Mesodermal cell (in vitro differentiated cells): ENCODE data around the gene HIVEP1.

Experiments used
- H3K27ac ChIP-seq: 2 replicates; pipeline ENCODE4 v1.7.0; 2013; ENCODE audit warnings: mild to moderate bottlenecking, low read depth, low read length, moderate library complexity; ENCODE audit not compliant: severe bottlenecking
- H3K36me3 ChIP-seq: 2 replicates; pipeline ENCODE4 v1.7.1; 2013; ENCODE audit warnings: mild to moderate bottlenecking, low read length, moderate library complexity; ENCODE audit not compliant: control insufficient read depth, insufficient read depth
- H3K4me1 ChIP-seq: one replicate; pipeline ENCODE4 v1.7.1; 2013; ENCODE audit warnings: mild to moderate bottlenecking, low read length; ENCODE audit not compliant: insufficient read depth, control insufficient read depth, poor library complexity, severe bottlenecking
- H3K4me3 ChIP-seq: 2 replicates; pipeline ENCODE4 v1.7.0; 2013; ENCODE audit warnings: low read length, control low read depth, mild to moderate bottlenecking; ENCODE audit not compliant: insufficient read depth, poor library complexity, severe bottlenecking; ENCODE audit errors: extremely low read depth
- H3K9me3 ChIP-seq: 2 replicates; pipeline ENCODE4 v1.7.1; 2013; ENCODE audit warnings: mild to moderate bottlenecking, low read length, moderate library complexity; ENCODE audit not compliant: control insufficient read depth
- WGBS, 2 experiments: methylation state at CpG; one replicate each; pipeline ENCODE4 v1.1.5; 2013; ENCODE audit warnings: missing lambda C conversion rate in 2 of 2; ENCODE audit not compliant: insufficient coverage in 2 of 2; 5-methylcytosine and 5-hydroxymethylcytosine counted together

Gene HIVEP1

GRCh38 chr6:11992086-11992485 lies 20.0 kb upstream of the HIVEP1 start:
- Histone ChIP-seq H3K36me3 (no peaks in the 10 kb centered on the region), H3K27ac (no peak overlapping the region), H3K9me3 (no peaks in the 10 kb centered on the region), H3K4me1 (no peaks in the 10 kb centered on the region), H3K4me3 (no peak overlapping the region)
- 79 to 100% methylated on average over 1 to 2 of the region's 2 CpGs for WGBS, 2 experiments

GRCh38 chr6:11994875-11995461 lies 17.1 kb upstream of the HIVEP1 start:
- no peak overlapping the region for H3K27ac ChIP-seq
- H3K4me3 ChIP-seq, result no peak overlapping the region
- H3K9me3 ChIP-seq, result no peaks in the 10 kb centered on the region
- WGBS, 2 experiments, result 89 to 94% methylated on average over 3 to 4 of the region's 4 CpGs
- peaks cover 7% of the 10 kb centered on the region for H3K4me1 ChIP-seq
- H3K36me3 ChIP-seq, result no peaks in the 10 kb centered on the region

- H3K36me3 ChIP-seq, result no peaks in the 10 kb centered on the region
- no peak overlapping the region for H3K27ac ChIP-seq
- H3K4me1 ChIP-seq, result peaks cover 7% of the 10 kb centered on the region
- no peaks in the 10 kb centered on the region for H3K9me3 ChIP-seq
- no CpG with 5 or more reads among the region's 1 CpG for WGBS, 2 experiments
- H3K4me3 ChIP-seq, result no peak overlapping the region
These were observed 15.4 kb upstream of the HIVEP1 start for GRCh38 chr6:11996751-11997150.

- WGBS, 2 experiments, result 98 to 100% methylated on average over 4 of the region's 5 CpGs
- H3K4me3 ChIP-seq, result no peak overlapping the region
- H3K4me1 ChIP-seq, result peaks cover 7% of the 10 kb centered on the region
These were observed 12.9 kb upstream of the HIVEP1 start for GRCh38 chr6:11999246-11999645.

GRCh38 chr6:12000174-12000573 lies 11.9 kb upstream of the HIVEP1 start:
- Histone ChIP-seq H3K4me1 (peaks cover 7% of the 10 kb centered on the region), H3K4me3 (no peak overlapping the region), H3K36me3 (no peaks in the 10 kb centered on the region), H3K9me3 (no peaks in the 10 kb centered on the region), H3K27ac (no peak overlapping the region)

More at GRCh38 chr6:11999246-11999645, 12.9 kb upstream of the HIVEP1 start:
- no peak overlapping the region for H3K27ac ChIP-seq
- no peaks in the 10 kb centered on the region for H3K9me3 ChIP-seq
- no peaks in the 10 kb centered on the region for H3K36me3 ChIP-seq

GRCh38 chr6:12001004-12001705 lies 11.0 kb upstream of the HIVEP1 start:
- Histone ChIP-seq H3K4me3 (no peak overlapping the region), H3K9me3 (no peaks in the 10 kb centered on the region), H3K27ac (no peak overlapping the region), H3K4me1 (peaks cover 7% of the 10 kb centered on the region), H3K36me3 (no peaks in the 10 kb centered on the region)
- WGBS, 2 experiments, result 92 to 96% methylated on average over 4 of the region's 4 CpGs

- 87 to 96% methylated on average over 3 to 6 of the region's 6 CpGs for WGBS, 2 experiments
- Histone ChIP-seq H3K36me3 (no peaks in the 10 kb centered on the region), H3K9me3 (no peaks in the 10 kb centered on the region), H3K4me3 (no peak overlapping the region), H3K4me1 (peaks cover 7% of the 10 kb centered on the region), H3K27ac (no peak overlapping the region)
These were observed 10.2 kb upstream of the HIVEP1 start for GRCh38 chr6:12001706-12002435.

- Histone ChIP-seq H3K36me3 (no peaks in the 10 kb centered on the region), H3K27ac (no peak overlapping the region), H3K4me3 (no peak overlapping the region), H3K9me3 (no peaks in the 10 kb centered on the region), H3K4me1 (peaks cover 9% of the 10 kb centered on the region)
- 82 to 87% methylated on average over 6 to 7 of the region's 9 CpGs for WGBS, 2 experiments
These were observed 4.6 kb upstream of the HIVEP1 start for GRCh38 chr6:12007473-12007872.

- Histone ChIP-seq H3K4me3 (peak overlapping the region; percentile 66), H3K36me3 (no peaks in the 10 kb centered on the region), H3K4me1 (peaks cover 9% of the 10 kb centered on the region), H3K9me3 (no peaks in the 10 kb centered on the region), H3K27ac (peak overlapping the region; percentile 94)
- 61 to 65% methylated on average over 2 of the region's 4 CpGs for WGBS, 2 experiments
These were observed 4.2 kb upstream of the HIVEP1 start for GRCh38 chr6:12007887-12008286.

GRCh38 chr6:12008366-12009179 lies 3.5 kb upstream of the HIVEP1 start:
- peak overlapping the region; percentile 94 for H3K27ac ChIP-seq
- peaks cover 9% of the 10 kb centered on the region for H3K4me1 ChIP-seq
- WGBS, 2 experiments, result 0% methylated on average over 30 to 37 of the region's 60 CpGs
- no peaks in the 10 kb centered on the region for H3K9me3 ChIP-seq
- H3K4me3 ChIP-seq, result peak overlapping the region; percentile 66
- H3K36me3 ChIP-seq, result no peaks in the 10 kb centered on the region
